Tibial nerve (tissue), 3 donors: ENCODE results near the gene ADGB.

Experiments
- CTCF ChIP-seq, 5 experiments: fragments of 200-600 bp in 3 of 5; fragments of 450-650 bp in 2 of 5; sonication (generic) in 3 of 5; IDR thresholded peaks; one replicate each; pipeline ENCODE4 v1.5.1; 2016 to 2019; ENCODE audit warnings: antibody characterized with exemption in 5 of 5, mild to moderate bottlenecking in 3 of 5, moderate library complexity in 2 of 5
- POLR2A ChIP-seq, 2 donors: fragments of 450-650 bp; IDR thresholded peaks; one replicate each; pipeline ENCODE4 v1.6.1; 2017; ENCODE audit warnings: antibody characterized with exemption in 2 of 2, mild to moderate bottlenecking in 2 of 2, moderate library complexity in 2 of 2

DNA sequence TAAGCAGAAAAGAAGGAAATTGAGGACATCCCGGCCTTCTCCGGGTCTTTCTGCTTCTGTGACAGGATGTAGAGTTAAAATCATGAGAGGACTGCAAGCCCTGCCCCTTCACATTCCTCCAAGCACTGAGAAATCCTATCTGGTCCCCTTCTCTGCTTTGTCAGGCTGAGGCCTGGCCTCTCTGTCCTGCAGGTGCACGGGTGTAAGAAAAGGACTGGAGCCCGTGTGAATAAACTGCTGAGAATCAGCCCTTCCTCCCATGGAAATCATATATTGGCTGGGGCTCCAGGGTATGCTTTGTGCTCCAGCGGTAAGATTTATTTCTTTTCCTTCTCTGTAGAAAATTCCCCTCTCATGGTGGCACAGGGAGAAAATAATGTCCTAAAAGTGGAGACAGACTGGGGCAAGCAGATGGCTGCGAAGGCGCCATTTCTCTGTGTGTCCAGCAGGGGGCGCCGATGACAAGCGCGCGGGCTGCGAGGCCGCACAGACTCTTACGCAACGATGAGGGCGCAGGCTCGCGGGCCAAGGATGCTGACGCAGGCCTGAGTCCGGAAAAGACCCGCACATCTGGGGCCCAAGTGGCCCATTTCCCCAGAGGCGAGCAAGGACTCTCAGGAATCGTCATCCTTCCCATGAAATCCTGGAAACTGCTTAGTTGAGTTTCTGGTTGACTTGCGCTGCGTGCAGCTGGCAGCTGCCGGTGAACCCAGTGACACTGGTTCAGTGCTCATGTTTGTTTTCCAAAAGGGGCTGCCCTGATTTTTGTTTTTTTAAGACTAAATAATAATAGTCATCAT lies 258.6 kb downstream of the ADGB start:
- TF ChIP-seq CTCF (IDR thresholded peaks at IDR 0.05) (peak; percentile 93 to 97 (median 96)), POLR2A (IDR thresholded peaks at IDR 0.05) (peak in 1 of 2 donors; percentile 34)
